ENCODE results near the gene DAAM1.

Gene DAAM1

GRCh38 chr14:59166258-59166657, 22.2 kb upstream of the DAAM1 start:
- Histone ChIP-seq H3K9me3 (ENCODE audit: control insufficient read depth, low read length) (no peaks in the 10 kb centered on the region), H3K36me3 (ENCODE audit: control insufficient read depth, insufficient read depth, low read length) (no peaks in the 10 kb centered on the region), H3K4me1 (ENCODE audit: control insufficient read depth, insufficient read depth, low read length) (no peaks in the 10 kb centered on the region), H3K27me3 (ENCODE audit: control insufficient read depth, insufficient read depth, low read length) (no peaks in the 10 kb centered on the region), H3K4me3 (ENCODE audit: low read length) (no peak overlapping the region), H3K9ac (ENCODE audit: low read length) (no peak overlapping the region)

DNA sequence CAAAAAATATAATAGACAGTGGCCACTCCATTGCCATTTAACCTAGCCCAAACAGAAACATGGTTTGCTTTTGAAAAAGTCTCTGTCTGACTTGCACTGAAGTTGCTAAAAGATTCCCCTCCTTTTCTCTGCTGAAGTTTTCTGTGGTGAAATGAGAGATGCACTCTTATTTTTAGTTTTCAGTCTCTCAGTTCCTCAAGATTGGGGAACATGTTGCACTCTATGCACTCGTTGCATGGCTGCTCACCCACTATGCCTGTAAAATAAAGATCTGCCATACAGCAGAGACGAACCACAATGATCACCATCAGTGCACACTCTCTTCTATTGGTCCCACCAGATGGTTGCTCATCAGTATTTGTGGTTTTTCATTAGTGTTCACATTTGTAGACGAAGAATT, 13.1 kb upstream of the DAAM1 start:
- Histone ChIP-seq H3K9me3 (ENCODE audit: control insufficient read depth, low read length) (no peaks in the 10 kb centered on the region), H3K27me3 (ENCODE audit: control insufficient read depth, insufficient read depth, low read length) (no peaks in the 10 kb centered on the region), H3K36me3 (ENCODE audit: control insufficient read depth, insufficient read depth, low read length) (no peaks in the 10 kb centered on the region), H3K4me3 (ENCODE audit: low read length) (no peak overlapping the region), H3K4me1 (ENCODE audit: control insufficient read depth, insufficient read depth, low read length) (no peaks in the 10 kb centered on the region), H3K9ac (ENCODE audit: low read length) (no peak overlapping the region)

GRCh38 chr14:59176765-59177164, 11.7 kb upstream of the DAAM1 start:
- Histone ChIP-seq H3K4me1 (ENCODE audit: control insufficient read depth, insufficient read depth, low read length) (no peaks in the 10 kb centered on the region), H3K27me3 (ENCODE audit: control insufficient read depth, insufficient read depth, low read length) (no peaks in the 10 kb centered on the region), H3K9me3 (ENCODE audit: control insufficient read depth, low read length) (no peaks in the 10 kb centered on the region), H3K36me3 (ENCODE audit: control insufficient read depth, insufficient read depth, low read length) (no peaks in the 10 kb centered on the region), H3K4me3 (ENCODE audit: low read length) (no peak overlapping the region), H3K9ac (ENCODE audit: low read length) (no peak overlapping the region)

DNA sequence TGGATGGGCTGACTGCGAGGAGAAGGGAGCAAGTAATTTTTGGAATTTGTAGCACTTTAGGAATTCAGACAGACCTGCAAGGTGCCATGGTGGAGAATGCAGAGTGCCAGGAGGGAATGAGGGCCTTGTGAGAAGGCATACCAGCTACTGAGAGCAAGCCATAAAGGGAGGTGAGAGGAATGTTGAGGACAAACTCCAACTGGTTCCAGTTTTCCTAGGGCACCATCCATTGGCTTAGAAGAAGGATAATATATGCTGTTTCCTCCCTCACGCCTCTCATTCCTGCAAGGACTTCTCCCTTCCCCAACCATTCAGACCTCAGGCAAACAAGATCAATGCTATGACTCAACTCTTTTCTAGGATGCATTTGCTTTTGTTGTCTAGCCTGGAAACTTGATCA, 11.2 kb upstream of the DAAM1 start:
- Histone ChIP-seq H3K9me3 (ENCODE audit: control insufficient read depth, low read length) (no peaks in the 10 kb centered on the region), H3K27me3 (ENCODE audit: control insufficient read depth, insufficient read depth, low read length) (no peaks in the 10 kb centered on the region), H3K36me3 (ENCODE audit: control insufficient read depth, insufficient read depth, low read length) (no peaks in the 10 kb centered on the region), H3K4me3 (ENCODE audit: low read length) (no peak overlapping the region), H3K4me1 (ENCODE audit: control insufficient read depth, insufficient read depth, low read length) (no peaks in the 10 kb centered on the region), H3K9ac (ENCODE audit: low read length) (no peak overlapping the region)

GRCh38 chr14:59181791-59182190, 6.7 kb upstream of the DAAM1 start:
- H3K4me3 ChIP-seq (ENCODE audit: low read length) = no peak overlapping the region
- no peaks in the 10 kb centered on the region for H3K9me3 ChIP-seq (ENCODE audit: control insufficient read depth, low read length)
- H3K27me3 ChIP-seq (ENCODE audit: control insufficient read depth, insufficient read depth, low read length) = no peaks in the 10 kb centered on the region
- no peak overlapping the region for H3K9ac ChIP-seq (ENCODE audit: low read length)
- H3K36me3 ChIP-seq (ENCODE audit: control insufficient read depth, insufficient read depth, low read length) = no peaks in the 10 kb centered on the region
- H3K4me1 ChIP-seq (ENCODE audit: control insufficient read depth, insufficient read depth, low read length) = no peaks in the 10 kb centered on the region

GRCh38 chr14:59182641-59183040, 5.8 kb upstream of the DAAM1 start:
- H3K4me3 ChIP-seq (ENCODE audit: low read length) = no peak overlapping the region

DNA sequence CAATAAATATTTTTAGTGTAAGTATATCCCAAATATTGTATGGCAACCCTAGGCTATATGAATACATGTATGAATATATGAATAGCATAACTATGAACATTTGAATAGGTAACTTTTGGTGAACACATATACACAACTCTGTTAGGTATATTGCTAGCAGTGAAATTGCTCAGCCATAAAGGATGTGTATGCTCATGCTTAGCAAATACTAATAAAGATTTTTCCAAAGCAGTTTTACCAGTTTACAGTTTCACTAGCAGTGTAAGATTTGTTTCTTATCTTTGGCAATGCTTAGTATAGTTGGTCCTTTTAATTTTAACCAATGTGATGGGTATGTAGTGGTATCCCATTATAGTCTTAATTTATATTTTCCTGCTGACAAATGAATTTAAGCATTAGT, 5.3 kb upstream of the DAAM1 start:
- H3K9ac ChIP-seq (ENCODE audit: low read length) = no peak overlapping the region

More at GRCh38 chr14:59182641-59183040, 5.8 kb upstream of the DAAM1 start:
- no peaks in the 10 kb centered on the region for H3K9me3 ChIP-seq (ENCODE audit: control insufficient read depth, low read length)
- H3K4me1 ChIP-seq (ENCODE audit: control insufficient read depth, insufficient read depth, low read length) = no peaks in the 10 kb centered on the region
- H3K36me3 ChIP-seq (ENCODE audit: control insufficient read depth, insufficient read depth, low read length) = no peaks in the 10 kb centered on the region
- no peaks in the 10 kb centered on the region for H3K27me3 ChIP-seq (ENCODE audit: control insufficient read depth, insufficient read depth, low read length)
- no peak overlapping the region for H3K9ac ChIP-seq (ENCODE audit: low read length)

GRCh38 chr14:59184396-59184795, 4.1 kb upstream of the DAAM1 start:
- Histone ChIP-seq H3K9ac (ENCODE audit: low read length) (no peak overlapping the region), H3K4me3 (ENCODE audit: low read length) (no peak overlapping the region)

More for the DNA sequence above, 5.3 kb upstream of the DAAM1 start:
- H3K4me3 ChIP-seq (ENCODE audit: low read length) = no peak overlapping the region
- H3K4me1 ChIP-seq (ENCODE audit: control insufficient read depth, insufficient read depth, low read length) = no peaks in the 10 kb centered on the region
- H3K27me3 ChIP-seq (ENCODE audit: control insufficient read depth, insufficient read depth, low read length) = no peaks in the 10 kb centered on the region
- no peaks in the 10 kb centered on the region for H3K9me3 ChIP-seq (ENCODE audit: control insufficient read depth, low read length)
- no peaks in the 10 kb centered on the region for H3K36me3 ChIP-seq (ENCODE audit: control insufficient read depth, insufficient read depth, low read length)

GRCh38 chr14:59185676-59186075, 2.8 kb upstream of the DAAM1 start:
- no peak overlapping the region for H3K4me3 ChIP-seq (ENCODE audit: low read length)
- H3K9ac ChIP-seq (ENCODE audit: low read length) = no peak overlapping the region
- H3K9me3 ChIP-seq (ENCODE audit: control insufficient read depth, low read length) = no peaks in the 10 kb centered on the region

More at GRCh38 chr14:59184396-59184795, 4.1 kb upstream of the DAAM1 start:
- Histone ChIP-seq H3K9me3 (ENCODE audit: control insufficient read depth, low read length) (no peaks in the 10 kb centered on the region), H3K36me3 (ENCODE audit: control insufficient read depth, insufficient read depth, low read length) (no peaks in the 10 kb centered on the region), H3K27me3 (ENCODE audit: control insufficient read depth, insufficient read depth, low read length) (no peaks in the 10 kb centered on the region), H3K4me1 (ENCODE audit: control insufficient read depth, insufficient read depth, low read length) (no peaks in the 10 kb centered on the region)

GRCh38 chr14:59186306-59186705, 2.2 kb upstream of the DAAM1 start:
- H3K4me1 ChIP-seq (ENCODE audit: control insufficient read depth, insufficient read depth, low read length) = no peaks in the 10 kb centered on the region
- H3K36me3 ChIP-seq (ENCODE audit: control insufficient read depth, insufficient read depth, low read length) = no peaks in the 10 kb centered on the region
- no peak overlapping the region for H3K4me3 ChIP-seq (ENCODE audit: low read length)
- H3K9ac ChIP-seq (ENCODE audit: low read length) = no peak overlapping the region
- no peaks in the 10 kb centered on the region for H3K9me3 ChIP-seq (ENCODE audit: control insufficient read depth, low read length)
- H3K27me3 ChIP-seq (ENCODE audit: control insufficient read depth, insufficient read depth, low read length) = no peaks in the 10 kb centered on the region

More at GRCh38 chr14:59185676-59186075, 2.8 kb upstream of the DAAM1 start:
- Histone ChIP-seq H3K36me3 (ENCODE audit: control insufficient read depth, insufficient read depth, low read length) (no peaks in the 10 kb centered on the region), H3K4me1 (ENCODE audit: control insufficient read depth, insufficient read depth, low read length) (no peaks in the 10 kb centered on the region), H3K27me3 (ENCODE audit: control insufficient read depth, insufficient read depth, low read length) (no peaks in the 10 kb centered on the region)

GRCh38 chr14:59187118-59187517, 1.3 kb upstream of the DAAM1 start:
- Histone ChIP-seq H3K27me3 (ENCODE audit: control insufficient read depth, insufficient read depth, low read length) (no peaks in the 10 kb centered on the region), H3K9ac (ENCODE audit: low read length) (no peak overlapping the region), H3K4me1 (ENCODE audit: control insufficient read depth, insufficient read depth, low read length) (peaks cover 6% of the 10 kb centered on the region), H3K9me3 (ENCODE audit: control insufficient read depth, low read length) (no peaks in the 10 kb centered on the region), H3K36me3 (ENCODE audit: control insufficient read depth, insufficient read depth, low read length) (no peaks in the 10 kb centered on the region), H3K4me3 (ENCODE audit: low read length) (no peak overlapping the region)

- H3K9me3 ChIP-seq (ENCODE audit: control insufficient read depth, low read length) = no peaks in the 10 kb centered on the region
- peak overlapping the region; percentile 68 for H3K9ac ChIP-seq (ENCODE audit: low read length)
- H3K27me3 ChIP-seq (ENCODE audit: control insufficient read depth, insufficient read depth, low read length) = no peaks in the 10 kb centered on the region
- no peaks in the 10 kb centered on the region for H3K36me3 ChIP-seq (ENCODE audit: control insufficient read depth, insufficient read depth, low read length)
- peak overlapping the region; percentile 48 for H3K4me3 ChIP-seq (ENCODE audit: low read length)
- H3K4me1 ChIP-seq (ENCODE audit: control insufficient read depth, insufficient read depth, low read length) = peaks cover 6% of the 10 kb centered on the region
Measured at GRCh38 chr14:59187802-59188460, 536 bp upstream of the DAAM1 start.
